GM18498 (cell line): ENCODE data around the gene PFKP.
A peak's percentile ranks its signal among the peaks of the same experiment; 100 is the strongest.
"Not testable (repeated sequence)": the region's sequence is repeated elsewhere in the genome, so short reads cannot be mapped to it uniquely, and the experiment has no call there.

Experiments
- ATAC-seq: cut with Tn5 transposase; IDR thresholded peaks from one replicate; pipeline ENCODE4 v1.9.1; 2021; ENCODE audit warnings: mild to moderate bottlenecking, moderate library complexity; ENCODE audit not compliant: unreplicated experiment

The PFKP gene

DNA sequence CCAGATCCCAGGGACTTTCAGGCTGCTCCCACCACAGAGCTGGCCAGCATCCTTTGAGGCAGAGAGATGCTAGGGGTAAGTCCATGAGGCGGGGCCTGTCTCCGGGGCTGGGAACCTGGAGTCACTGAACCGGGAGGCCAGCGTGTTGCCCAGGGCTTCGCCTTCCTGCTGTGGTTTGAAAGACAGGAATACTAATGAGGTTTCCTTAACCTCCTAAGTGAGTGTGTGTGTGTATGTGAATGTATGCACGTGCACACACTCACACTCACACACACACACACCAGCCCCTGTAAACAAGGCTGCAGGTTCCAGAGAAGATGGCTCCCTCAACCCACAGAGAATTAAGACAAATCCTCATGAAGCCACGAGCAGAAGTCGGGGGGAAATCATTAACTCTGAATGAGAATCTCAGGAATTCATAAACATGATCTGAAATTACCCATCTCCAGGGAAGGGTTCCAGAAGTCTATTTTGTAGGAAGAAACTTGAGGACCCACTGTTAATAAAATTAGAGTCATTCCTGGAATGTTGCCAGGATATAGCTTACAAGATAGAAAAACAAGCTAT lies 20.3 kb upstream of the PFKP start:
- ATAC-seq, result no peak

DNA sequence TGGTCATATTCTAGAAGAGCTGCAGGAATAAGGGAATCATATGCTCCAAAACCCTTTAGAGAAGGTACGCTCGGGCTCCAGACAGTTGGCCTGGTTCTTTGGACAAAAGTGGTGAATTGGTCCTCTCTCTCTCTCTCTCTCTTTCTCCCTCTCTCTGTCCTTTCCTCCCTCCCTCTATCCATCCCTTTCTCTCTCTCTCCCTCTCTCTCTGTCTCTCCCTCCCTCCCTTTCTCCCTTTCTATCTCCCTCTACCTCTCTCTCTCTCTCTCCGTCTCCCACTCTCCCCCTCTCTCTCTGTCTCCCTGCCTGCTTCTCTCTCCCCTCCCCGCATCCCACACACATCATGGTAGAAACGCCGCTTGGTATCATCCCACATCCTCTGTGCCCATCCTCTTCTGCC lies 19.8 kb upstream of the PFKP start:
- ATAC-seq, result no peak

DNA sequence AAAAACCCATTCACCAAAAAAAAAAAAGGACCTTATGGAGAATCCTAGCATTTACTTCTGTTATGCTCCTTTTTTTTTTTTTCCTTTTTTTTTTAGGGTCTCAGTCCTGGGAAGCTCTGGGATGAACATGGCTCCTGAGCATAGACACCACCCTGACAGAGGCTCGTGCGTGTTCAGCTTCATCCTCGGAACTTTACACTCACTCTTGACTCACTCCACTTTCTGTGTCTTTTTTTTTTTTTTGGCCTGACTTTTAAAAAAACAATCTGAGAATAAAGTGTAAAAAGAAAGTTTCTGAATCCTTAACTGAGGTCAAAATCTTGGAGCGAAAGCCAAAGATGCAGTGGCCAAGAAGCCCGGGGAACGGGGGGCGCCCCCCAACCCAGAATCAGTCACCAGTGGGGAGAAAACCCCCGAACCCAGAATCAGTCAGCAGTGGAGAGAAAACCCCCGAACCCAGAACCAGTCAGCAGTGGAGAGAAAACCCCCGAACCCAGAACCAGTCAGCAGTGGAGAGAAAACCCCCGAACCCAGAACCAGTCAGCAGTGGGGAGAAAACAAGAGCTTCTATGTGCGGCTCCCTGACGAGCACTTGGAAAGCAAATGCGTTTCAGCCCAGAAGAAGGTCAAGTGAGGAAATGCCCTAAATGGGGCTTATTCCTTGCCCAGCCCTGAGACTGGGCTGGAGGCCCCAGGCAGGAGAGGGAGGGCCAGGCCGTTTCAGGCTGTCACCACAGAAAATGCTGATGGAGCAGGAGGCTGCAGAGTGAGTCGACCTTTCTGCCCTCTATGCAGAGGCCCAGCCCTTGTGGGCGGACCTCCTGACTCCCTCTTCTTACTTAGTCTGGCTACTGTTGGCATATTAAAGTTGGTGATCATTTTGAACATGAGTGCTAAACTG lies 19.0 kb upstream of the PFKP start:
- no peak for ATAC-seq

DNA sequence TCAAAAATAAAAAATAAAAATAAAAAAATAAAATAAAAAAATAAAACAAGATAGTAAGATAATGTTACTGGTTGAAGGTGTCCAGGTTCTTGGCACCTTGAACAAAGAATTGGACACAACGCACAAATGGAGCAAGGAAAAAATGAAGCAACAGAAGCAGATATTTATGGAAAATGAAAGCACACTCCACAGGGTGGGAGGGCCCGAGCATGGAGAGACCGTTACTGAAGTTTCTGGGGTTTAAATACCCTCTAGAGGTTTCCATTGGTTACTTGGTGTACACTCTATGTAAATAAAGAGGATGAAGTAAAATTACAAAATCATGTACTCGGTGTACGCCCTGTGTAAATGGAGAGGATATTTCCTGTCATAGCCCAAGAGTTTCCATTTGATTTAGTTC lies 15.7 kb upstream of the PFKP start:
- ATAC-seq, result no peak

DNA sequence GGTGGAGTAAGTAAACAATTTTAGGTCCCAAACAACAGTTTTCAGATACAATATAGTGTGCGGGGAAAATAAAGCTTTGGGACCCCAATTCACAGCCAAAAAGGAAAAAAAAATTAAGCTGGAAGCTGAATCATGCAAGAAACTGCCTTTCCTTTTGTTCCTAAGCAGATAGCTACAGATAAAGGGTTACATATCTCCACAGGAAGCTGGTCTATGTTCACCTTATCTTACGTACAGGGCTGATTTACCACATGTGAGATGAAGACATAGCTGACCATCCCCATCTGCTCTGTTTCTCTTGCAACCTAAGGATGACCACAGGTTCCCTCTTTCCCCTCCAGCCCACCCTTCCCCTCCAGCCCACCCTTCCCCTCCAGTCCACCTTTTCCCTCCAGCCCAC lies 14.2 kb upstream of the PFKP start:
- ATAC-seq, result no peak

DNA sequence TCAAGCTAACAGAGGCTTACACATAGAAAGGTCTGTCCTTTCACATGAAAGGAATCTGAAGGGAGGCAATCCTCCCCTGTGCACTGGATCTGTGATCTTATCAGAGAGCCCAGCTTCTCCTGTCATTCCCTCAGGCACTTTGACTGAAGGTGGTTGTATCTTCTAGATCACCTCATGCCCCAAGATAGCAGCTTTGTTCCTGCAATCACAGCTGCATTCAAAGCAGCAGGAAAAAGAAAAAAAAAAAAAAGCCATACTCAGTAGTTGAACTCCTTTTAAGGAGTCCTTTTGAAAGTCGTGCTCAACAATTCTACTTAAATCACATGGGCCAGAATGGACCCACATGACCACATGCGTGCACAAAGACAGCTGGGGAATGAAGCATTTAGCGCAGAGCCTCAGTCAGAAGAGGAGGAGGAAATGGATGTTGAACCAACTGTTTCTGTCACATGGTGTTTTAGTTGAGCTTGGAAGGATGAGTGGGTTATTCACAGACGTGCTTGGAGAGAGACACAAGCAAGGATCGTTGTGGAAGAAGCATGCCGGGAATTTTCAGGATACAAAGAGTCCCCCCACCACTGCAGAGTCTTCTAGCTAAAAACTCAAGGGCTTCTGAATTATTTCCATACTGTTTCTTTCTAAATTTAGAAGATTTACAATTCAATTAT lies 13.0 kb upstream of the PFKP start:
- no peak for ATAC-seq

DNA sequence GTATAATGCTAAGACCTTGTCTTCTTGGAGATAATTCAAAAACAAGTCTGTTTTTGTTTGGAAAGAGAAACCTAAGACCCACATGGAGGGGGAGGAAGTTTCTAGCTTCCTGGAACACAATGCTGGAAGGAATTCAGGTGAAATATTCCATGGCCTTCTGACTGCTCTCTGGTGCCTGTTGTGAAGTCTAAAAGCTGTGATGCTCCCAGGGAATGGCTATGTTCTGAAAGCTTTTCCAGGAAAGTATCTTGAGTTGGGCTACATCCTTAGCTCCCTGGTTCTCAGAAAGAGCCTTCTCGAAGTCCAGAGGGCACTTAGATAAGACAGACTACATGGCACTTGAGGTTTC lies 12.5 kb upstream of the PFKP start:
- no peak for ATAC-seq

DNA sequence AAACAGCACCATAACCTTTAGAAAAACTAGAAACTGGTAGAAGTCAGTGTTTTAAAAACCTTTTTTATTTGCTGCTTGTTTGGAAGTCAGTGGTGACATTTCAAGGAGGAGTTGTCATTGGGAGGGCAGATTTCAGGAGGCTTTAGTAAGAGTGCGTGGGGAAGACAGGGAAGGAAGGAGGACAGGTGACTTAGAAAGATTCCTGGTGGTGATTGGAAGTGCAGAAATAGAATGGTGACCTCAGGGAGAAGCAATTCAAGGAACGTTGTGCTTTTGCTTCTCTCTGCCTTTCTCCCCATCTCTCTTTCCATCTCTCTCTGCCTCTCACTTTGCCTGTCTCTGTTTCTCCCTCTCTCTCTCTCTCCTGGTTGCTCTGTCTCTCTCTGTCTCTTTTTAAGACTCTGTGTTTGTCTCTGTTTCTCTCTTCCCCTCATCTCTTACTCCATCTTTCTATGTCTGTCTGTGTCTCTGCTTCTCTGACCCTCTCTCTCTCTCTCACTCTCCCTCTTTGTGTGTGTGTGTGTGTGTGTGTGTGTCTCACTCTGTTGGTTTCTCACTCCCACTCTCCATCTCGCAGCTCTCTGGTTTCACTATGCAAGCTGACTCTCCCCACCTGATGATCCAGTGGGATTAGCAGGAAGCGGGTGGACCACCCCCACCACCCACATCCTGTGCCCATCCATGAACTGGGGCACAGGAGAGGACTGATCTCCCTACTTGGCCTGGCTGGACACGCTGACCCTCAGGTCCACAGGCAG lies 10.9 kb upstream of the PFKP start:
- no peak for ATAC-seq

DNA sequence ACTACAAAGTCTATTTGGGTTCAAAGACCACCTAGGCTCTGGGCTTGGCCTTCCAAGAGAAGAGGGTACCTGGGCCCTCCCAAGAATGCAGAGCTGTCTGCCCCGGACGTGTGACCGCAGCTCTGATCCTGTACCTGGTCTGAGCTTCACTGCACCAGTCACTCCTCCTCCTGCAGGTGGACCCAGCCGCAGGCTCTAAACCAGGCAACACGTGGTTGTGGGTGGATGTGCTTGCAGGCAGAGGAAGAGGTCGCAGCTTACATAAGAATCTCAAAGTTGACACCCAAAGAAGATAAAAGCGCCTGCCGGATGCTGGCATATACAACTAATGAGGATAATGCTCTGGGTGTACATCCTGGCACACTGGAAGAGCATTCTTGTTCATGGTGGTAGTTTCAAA lies 9.4 kb upstream of the PFKP start:
- ATAC-seq, result no peak

DNA sequence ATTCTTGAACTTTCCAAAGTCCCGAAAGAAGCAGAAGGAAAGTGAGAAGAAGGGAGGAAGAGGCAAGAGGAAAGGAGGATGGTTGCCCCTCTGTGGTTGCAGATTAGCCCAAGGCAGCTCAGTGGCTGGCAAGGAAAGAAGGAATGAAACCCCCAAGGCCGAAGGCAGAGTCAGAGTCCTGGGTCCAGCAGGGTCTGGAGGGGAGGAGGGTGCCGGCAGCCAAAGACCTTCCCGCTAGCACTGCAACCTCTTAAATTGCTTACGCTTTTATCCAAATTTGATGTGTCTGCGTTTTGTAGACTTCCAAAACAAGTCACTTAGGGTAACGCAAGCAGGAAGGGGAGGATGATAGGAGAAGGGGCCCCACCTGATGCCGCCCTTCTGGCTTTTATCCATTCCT lies 7.4 kb upstream of the PFKP start:
- ATAC-seq, result no peak

DNA sequence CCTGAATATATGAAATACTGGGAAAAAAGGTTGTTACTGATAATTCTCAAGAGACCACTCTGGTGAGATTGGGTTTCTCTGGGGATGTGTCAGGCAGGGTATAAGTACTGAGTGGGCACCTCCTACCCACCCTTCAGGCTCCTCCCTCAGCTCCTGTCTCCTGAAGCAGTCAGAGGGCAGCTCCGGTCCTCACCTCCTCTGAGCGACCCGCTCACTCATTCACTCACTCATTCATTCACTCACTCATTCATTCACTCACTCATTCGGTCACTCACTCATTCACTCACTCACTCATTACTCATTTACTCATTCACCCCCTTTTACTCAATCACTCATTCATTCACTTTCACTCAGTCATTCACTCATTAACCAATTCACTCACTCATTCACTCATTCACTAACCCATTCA lies 6.9 kb upstream of the PFKP start:
- no peak for ATAC-seq

DNA sequence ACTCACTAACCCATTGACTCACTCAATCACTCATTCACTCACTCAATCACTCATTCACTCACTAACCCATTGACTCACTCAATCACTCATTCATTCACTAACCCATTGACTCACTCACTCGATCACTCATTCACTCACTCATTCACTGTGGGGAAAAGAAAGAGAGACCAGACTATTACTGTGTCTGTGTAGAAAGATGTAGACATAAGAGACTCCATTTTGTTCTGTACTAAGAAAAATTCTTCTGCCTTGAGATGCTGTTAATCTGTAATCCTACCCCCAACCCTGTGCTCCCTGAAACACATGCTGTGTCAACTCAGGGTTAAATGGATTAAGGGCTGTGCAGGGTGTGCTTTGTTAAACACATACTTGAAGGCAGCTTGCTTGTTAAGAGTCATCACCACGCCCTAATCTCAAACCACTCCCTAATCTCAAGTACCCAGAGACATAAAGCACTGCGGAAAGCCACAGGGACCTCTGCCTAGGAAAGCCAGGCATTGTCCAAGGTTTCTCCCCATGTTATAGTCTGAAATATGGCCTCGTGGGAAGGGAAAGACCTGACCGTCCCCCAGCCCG lies 5.9 kb upstream of the PFKP start:
- ATAC-seq, result not testable (repeated sequence)

DNA sequence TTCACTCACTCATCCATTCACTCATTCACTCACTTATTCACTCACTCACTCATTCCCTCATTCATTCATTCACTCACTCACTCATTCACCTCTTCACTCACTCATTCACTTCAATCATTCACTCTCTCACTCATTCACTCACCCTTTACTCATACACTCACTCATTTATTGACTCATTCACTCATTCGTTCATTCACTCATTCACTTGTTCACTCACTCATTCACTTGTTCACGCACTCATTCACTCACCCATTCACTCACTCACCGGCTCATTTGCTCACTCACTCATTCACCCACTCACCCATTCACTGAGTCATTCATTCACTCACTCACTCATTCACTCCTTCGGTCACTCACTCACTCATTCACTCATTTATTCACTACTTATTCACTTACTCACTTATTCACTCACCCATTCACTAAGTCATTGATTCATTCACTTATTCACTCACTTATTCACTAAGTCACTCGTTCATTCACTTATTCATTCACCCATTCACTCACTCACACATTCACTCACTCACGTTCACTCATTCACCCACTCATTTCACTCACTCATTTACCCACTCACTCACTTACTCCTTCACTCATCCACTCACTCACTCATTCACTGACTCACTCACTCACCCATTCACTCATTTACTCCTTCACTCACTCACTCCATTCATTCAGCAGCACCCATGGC lies 4.7 kb upstream of the PFKP start:
- ATAC-seq, result no peak

DNA sequence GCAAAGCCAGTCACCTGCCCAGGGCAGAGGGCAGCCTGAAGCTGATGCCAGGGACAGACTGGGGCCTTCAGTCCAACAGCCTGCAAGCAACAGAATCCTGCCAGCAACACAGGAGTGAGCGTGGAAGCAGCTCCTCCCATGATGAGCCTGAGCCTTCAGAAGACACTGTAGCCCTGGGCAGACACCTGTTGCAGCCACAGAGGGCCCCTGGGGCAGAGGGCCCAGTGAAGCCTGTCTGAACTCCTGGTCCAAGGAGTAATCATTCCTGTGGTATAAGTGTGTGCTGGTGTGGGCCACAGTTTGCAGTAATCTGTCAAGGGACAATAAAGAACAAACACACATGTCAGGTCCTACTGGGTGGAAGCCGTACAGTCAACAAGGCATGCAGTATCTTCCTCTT lies 2.9 kb upstream of the PFKP start:
- no peak for ATAC-seq

DNA sequence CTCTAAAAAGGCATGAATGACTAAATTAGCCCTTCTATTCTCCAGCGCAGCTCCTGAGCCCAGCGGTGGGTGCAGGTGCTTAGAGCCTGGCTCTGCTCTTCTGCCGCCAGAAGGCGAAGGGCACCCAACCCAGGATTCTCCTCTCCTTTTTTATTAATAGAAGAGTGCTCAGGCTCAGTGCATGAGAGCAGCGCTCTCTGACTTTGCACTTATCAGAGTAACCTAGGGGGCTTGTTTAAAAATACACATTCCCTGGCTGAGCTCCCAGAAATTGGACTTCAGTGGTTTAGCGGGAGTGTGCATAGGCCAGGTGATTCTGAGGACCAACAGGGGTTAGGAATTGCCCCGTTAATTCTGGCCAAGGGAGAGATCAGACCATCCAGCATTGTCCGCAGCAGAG lies 1.7 kb upstream of the PFKP start:
- ATAC-seq, result no peak

DNA sequence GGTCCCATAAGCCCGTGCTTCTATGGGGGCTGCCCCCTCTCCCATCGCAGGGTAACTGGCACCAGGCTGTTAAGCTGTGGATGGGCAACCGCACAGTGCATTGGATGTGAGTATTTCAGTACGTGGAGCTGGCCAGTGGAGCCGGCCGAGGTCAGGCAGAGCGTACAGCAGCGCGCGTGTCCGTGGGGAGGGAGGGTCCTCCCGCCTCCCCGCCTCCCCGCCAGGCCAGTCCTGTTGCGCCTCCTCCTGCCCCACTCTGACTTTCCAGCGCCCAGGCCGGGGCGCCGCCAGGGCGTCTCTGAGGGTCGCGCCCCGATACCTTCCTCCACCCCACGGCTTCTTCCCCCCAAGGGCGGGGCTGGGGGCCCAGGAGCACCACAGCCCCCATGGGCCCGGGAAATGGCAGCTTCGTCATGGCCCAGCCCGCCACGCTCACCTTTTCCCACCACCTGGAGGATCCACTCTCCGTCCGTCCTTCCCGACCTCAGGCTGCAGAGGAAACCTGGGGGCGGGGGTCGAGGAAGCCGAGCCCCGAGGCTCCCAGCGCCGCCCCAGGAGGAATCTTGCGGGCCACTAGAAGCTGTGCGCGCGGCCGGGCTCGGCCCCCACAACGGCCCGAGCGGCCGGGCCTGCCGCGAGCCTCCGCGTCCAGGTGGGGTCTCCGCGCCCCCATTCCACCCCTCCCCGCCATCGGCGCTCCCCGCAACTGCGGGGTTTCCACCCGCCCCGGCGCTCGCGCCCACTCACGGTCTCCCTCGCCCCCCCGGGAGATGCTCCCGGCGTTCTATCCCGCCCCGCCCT lies 831 bp upstream of the PFKP start:
- ATAC-seq, result no peak

DNA sequence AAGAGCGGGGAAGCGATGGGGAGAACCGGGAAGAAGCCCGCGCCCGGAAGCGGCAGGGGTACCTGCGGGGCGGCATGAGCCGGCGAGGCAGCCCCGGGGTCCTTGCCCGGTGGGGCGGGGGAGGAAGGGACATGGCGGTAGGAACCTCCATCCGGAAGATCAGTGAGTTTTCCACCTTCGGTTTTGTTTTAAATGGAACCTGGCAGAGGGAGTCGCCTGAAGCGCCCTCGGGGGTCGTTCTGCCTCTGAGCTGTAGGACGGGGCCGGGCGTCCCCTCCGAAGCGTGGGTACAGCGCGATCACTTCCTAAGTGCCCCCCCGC lies 471 bp downstream of the PFKP start:
- peak; percentile 14 for ATAC-seq

DNA sequence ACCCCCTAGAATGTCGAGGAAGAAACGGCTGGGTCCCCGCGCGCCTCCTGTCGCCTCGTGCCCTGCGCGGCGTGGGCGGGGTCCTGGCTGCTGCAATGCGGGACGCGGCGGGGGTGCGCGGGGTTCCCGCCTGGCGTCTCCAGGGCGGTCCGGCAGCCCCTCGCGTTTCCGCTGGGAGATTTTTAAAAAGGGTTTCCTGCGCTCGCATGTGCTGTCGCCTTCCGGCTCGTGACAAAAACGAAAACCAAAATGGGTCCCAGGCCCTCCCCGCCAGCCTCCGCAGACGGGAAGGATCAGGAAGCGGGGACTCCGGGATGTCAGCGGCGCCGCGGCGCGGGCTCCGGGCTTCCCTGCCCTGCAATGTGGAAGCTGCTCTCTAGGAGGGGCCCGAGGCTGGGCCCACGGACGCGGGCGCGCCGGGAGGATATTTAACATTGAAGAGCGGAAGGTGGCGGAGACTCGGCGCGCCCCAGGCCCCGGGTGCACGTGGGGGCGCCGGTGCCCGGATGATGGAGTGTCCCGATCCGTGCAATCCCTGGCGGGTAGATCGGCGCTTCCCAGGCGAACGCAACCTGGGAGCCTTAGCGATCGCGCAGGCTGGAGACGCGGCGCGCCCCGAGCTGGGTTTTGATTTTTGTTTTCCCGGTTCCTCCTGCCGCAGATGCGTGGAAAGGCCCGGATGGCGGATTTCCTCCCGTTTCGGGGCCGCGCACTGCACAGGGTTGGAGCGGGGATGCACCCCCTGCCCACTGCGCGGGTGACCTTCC lies 1.0 kb downstream of the PFKP start:
- ATAC-seq, result peak; percentile 44
